Cardiac septum (tissue), 1 donor: ENCODE data around the gene FAM114A2. TPM values are rescaled to one million over a fixed set of nuclear protein-coding genes. Genes with fewer than 3 reads are reported as not detected.
"Not testable (repeated sequence)": the region's sequence is repeated elsewhere in the genome, so short reads cannot be mapped to it uniquely, and the experiment has no call there.

ENCODE experiments used
- DNase-seq: peaks from one replicate; pipeline ENCODE4 v3.0.0-alpha.2; 2020; ENCODE audit warnings: low spot score
- intact Hi-C: fragments of 100-400 bp; cut with DNase I; formaldehyde crosslinking; loops from one replicate; pipeline ENCODE4 v1.14.0; 2022
- long read RNA-seq: library from polyadenylated mRNA; unstranded; transcript quantifications from one replicate; pipeline ENCODE4 v2.0.0, GENCODE V29; 2021
- total RNA-seq: library from RNA; stranded (reverse); fragmentation: NEBNext Ultra II Directional; extraction: Animal tissue kit (Norgen Biotek cat#: 25700); gene quantifications from one replicate; pipeline ENCODE4 v1.2.1, GENCODE V29; 2021
- donor health status: DM: no; HTN: no; CAD: no.

Gene FAM114A2
- 37.6 TPM for total RNA-seq
- long read RNA-seq, full-length matches to known transcripts = 46 of 57 reads
- long read RNA-seq, partial matches to known transcripts = 3 of 57 reads
- long read RNA-seq, other reads (novel, unspliced or antisense) = 8 of 57 reads

- intact Hi-C loops = no loop called here
- peak; percentile 97 for DNase-seq
Measured at GRCh38 chr5:154038707-154039457, at the start of gene FAM114A2, which contains the start of gene MFAP3. Gene FAM114A2, minus strand, starts transcription at chr5:154038910. Its CDS starts 3,957 bp downstream, at chr5:154034953. Gene MFAP3, plus strand, starts transcription at chr5:154038967. Its CDS starts 10,756 bp downstream, at chr5:154049723.

DNA sequence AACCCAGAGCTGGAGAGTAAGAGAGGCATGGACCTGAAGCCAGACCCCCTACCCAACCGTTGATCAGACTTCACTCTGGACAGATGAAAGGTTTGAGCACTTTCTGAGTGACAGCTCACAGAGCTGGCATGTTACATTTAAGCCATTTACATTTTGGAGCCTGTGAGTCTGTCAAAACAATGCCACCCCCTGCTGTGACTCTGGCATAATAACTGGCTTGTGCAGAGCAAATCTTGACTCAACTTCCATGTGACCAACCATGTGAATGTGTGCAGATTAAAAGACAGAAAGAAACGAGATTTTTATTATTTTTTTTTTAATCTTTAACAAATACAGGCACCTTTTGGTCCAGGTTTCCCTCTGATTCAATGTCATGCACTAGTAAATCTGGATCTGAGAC, 48.5 kb upstream of the FAM114A2 start:
- DNase-seq = no peak
- intact Hi-C loops = no loop called here

DNA sequence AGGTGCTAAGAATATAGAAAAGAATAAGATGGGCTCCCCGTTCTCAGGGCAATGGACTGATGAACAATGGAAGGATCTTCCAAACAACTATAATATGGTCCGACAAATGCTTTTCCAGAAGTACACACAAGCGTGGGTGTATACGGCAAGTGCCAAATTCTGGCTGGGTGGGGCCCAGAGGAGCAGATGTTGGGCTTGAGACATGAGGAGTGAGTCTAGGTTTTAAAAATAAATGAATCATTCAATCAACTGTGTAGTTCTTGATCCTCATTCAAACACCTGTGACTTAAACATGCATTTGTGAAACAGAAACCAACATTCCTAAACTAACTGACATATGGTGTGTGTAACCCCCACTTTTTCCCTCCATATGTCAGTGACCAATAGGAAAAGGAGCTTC, 47.9 kb upstream of the FAM114A2 start:
- intact Hi-C loops = no loop called here
- no peak for DNase-seq

DNA sequence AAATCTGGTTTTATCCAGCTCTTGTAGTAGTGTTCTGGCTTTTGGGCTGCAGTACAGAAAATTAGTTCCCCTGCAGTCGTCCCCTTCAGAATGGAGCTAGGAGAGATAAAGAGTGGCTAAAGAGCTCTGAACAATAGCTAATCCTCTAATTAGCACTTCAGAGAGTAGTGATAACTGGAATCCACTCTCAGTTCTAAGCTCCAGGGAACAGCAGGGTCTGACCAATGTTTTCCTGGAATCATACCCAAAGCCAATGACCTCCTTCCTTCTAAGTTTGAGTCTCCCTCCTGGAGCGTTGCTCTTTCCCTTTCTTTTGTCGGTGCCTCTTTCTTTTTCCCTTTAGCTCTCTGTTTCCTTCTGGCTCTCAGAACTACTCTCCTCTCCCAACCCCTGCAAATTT, 47.4 kb upstream of the FAM114A2 start:
- DNase-seq = no peak
- intact Hi-C loops = no loop called here

DNA sequence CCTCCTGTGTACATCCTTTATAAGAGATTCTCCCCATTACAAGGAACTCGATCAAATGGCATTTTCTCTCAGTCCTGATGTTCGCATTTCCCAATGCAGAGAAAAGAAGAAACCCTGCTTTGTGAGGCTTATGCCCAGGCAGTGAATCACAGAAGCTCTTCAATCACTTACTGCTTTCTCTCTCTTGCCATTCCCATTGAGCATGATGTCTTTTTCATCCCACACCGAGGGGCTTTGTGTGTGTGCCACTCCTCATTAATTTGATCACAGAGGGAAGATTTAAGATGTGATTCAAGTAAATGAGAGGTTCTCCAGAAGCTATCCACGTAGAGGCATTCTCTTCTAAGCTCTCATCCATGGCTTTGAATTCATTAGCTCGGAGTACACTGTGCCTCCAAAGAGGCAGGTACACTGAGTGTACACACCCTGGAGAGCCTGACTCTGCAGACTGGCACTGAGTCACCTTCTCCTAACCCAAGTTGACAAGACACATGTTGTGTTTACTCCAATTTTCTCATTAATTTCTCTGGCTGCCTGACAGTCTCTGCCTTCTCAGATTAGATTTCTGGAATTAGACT, 45.4 kb upstream of the FAM114A2 start:
- intact Hi-C loops = no loop called here
- no peak for DNase-seq

- no peak for DNase-seq
- intact Hi-C loops = no loop called here
Measured at GRCh38 chr5:154081246-154081645, 42.5 kb upstream of the FAM114A2 start.

GRCh38 chr5:154078272-154078671, 39.6 kb upstream of the FAM114A2 start:
- no peak for DNase-seq
- intact Hi-C loops = no loop called here

GRCh38 chr5:154077696-154078095, 39.0 kb upstream of the FAM114A2 start:
- DNase-seq = no peak
- intact Hi-C loops = no loop called here

DNA sequence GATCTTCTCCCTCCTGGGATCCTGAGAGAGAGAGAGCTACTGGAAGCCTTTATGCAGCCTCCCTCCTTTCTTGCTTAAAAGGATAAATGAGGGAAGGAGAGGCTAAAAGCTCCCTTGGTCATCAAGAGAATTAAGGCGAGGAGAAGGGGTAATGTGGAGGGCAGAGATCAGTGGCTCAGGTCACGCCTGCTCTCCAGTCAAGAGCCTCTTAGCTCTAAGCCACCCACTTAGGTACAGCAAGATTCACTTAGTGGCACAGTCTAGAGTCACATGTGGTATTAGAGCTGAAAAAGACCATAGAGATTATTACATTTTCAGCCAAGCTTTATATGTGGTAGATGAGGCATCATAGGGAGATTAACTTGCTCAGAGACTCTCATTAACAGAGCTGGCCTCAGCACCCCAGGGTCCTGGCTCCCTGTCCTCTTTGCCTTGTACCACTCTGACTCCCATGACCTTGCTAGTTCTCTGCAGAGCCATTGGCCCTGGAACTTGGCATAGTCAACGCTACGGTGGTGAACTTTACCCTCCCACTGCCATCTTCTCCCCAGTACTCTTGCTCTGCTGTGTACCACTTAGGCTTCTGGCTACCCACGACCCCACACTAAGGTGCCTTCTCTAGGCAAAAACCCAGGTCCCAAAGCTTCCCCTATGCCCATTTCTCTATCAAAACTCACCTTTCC, 37.7 kb upstream of the FAM114A2 start:
- intact Hi-C loops = no loop called here
- DNase-seq = no peak

DNA sequence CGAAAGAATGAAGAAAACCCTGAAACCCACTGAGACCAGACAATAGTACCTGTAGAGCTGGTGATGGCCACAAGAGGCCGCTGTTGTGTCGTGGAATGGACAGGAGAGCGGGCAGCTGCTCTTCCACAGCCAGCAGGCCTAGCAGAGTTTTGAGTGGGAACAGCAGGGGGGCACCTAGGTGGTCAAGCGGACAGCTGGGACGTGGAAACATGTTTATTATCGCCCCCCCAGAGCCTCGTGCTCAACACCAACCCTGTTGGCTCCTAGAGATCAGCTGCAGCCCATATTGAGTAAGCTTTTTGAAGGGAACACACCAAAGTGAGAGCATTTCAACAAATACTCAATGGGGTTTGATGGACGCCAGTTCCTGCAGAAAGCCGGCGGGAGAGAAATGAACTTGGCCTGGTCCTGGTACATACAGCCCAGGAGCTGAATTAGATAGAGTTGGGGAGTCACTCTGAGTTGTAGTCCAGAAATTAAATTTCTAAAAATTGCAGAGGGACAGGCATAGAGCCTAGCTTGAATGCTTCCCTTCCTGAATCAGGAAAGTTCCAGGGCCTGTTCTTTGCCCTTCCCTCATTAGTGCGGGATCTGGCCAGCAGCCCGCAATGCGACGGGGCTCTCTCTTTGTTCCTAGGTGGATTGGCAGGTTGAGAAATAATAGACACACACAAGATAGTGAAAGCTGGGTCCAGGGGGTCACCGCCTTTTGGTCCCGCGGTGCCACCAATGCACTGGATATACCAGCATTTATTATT, 33.9 kb upstream of the FAM114A2 start:
- intact Hi-C loops = loop anchor here (1.0 to 2.0 kb wide), 2 partner anchors 106 to 333 kb away; no protein-coding TSS in a partner anchor
- DNase-seq = peak; percentile 90

DNA sequence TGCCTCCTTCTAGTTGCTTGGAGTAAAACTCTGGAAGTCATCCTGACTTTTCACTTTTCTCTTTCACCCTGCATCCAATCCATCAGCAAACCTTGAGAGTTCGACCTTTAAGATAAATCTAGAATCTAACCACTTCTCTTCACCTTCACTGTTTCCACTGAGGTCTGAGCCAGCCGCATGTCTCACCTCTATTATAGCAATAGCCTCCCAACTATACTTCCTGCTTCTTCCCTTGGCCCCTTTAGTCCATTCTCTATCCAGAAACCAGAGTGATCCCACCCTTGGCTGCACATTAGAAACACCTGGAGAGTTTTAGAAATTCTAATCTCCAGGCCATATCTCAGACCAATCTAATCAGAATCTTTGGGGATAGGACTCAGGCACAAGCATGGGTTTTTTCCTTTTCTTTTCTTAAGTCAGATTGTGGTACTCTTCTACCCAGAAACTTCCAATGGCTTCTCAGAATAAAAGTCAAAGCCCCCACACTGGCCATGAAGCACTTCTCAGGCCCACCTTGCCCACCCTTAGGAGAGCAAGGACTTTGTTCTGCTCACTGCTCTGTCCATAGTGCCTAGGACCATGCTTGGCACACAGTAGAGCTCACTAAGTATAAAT, 33.2 kb upstream of the FAM114A2 start:
- DNase-seq = no peak
- intact Hi-C loops = loop anchor here (1.0 to 2.0 kb wide), 2 partner anchors 107 to 333 kb away; no protein-coding TSS in a partner anchor

- DNase-seq, intact Hi-C loops: not testable (repeated sequence)
Measured at GRCh38 chr5:154069854-154070253, 31.1 kb upstream of the FAM114A2 start.

DNA sequence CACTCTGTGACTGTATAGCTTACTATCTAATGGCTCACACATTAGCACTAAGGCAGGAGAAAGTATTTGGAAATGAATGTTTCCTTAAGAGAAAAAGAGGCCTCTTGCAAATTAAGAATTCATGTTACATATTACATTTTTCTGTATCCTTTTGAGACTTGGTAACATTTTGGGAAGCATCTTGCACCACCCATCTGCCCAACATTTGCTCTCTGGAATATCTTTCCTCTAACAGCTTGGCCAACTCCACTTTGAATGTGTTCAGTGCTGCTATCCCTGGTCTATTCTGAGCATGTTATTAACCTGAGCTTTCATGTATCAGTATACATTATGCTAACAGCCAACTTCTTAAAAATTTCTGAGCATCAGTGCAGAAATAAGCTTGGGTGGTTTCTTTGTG, 27.3 kb upstream of the FAM114A2 start:
- intact Hi-C loops = no loop called here
- DNase-seq = no peak

GRCh38 chr5:154063372-154063771, 24.7 kb upstream of the FAM114A2 start:
- DNase-seq = no peak

DNA sequence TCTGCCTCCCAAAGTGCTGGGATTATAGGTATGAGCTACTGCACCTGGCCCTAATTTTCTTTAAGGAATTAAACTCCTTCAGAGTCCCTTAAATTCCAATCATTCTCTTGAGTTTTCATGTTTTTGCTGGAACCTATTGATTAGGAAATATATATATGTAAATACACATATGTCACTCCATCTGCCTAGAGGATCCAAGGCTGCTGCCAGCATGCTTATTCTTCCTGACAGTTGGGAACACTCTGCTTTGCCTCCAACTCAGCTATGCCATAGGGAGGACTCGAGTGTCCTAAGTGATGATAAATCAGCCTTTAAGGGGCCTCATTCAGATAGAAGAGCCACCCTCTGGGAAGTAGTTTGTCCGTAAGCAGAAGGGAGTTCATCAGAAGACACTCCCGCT, 21.9 kb upstream of the FAM114A2 start:
- intact Hi-C loops = no loop called here

More at GRCh38 chr5:154063372-154063771, 24.7 kb upstream of the FAM114A2 start:
- intact Hi-C loops = no loop called here

DNA sequence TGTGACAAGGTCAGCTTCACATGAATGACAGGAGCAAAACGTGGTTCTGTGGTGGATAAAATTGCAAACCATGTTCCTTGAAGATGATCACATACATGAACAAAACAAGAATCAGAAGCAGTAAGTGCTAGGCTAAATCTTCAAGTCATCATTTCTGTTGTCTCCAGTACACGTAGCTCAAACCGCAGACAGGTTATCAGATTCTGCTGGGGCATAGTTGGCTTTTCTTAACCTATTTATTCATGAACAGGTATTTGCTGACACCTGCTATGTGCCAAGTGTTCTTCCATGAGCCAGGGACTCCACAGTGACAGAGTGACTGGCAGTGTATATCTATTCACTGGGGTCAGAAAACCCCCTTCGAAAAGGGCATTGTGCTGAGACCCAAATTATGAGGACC, 20.9 kb upstream of the FAM114A2 start:
- DNase-seq = no peak
- intact Hi-C loops = no loop called here

More for the DNA sequence above, 21.9 kb upstream of the FAM114A2 start:
- no peak for DNase-seq

DNA sequence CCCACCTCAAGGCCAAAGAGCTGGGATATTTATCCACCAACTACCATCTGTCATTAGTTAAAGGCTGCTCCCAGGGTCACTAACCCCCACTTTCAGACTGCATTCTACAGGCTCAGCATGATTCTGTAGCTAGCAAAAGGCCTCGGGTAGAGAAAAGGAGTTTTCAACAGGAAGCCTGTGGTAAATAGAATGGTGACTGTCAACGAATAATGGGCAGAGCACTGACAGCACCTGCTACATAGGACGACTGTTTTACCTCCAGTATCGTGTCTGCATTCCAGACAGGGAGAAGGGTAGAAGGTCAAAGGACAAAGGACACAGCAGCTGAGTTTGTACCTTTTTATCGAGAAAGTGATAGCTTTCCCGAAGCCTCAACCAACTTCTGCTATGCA, 20.3 kb upstream of the FAM114A2 start:
- no peak for DNase-seq
- intact Hi-C loops = no loop called here

DNA sequence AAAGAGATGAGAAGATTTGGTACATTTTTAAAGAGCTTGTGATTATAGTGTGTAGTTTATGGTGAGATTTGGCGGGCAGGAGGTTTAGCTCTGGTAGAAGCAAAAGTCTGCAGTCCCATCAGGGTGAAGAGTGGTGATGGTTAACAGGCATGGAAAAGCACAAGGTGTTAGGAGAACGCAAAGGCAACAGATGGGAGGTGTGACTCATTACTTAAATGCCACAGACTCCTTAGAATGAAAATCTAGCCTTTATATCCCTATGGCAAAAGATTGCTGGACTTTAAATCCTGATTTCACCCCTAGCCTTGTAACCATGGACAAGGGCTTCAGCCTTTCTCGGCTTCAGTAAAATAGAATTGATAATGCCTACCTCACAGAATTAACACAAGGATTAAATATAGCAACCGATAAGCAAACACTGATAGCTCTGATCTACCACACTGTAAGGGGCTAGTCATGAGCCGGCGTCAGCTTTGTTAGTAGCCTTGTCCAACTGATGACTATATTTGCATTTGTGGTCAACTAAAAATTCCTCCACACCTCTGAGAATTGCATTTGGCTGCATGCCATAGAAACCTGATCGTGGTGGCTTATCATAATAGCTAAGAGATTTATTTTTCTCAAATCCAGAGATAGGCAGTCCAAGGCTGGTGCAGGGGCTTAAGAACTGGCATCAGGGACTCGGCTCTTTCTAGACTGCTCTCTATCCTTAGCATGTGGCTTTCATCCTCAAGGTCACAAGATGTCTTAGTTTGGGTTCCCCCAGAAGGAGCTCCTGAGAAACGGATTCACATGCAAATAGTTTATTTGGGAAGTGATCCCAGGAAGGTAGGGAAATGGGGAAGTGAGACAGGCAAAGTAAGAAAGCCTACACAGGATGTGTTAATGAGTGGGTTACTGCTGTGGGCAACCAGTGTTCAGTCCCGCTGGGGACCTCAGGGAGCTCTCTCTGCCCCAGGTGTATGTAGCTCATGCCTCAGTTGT, 19.6 kb upstream of the FAM114A2 start:
- DNase-seq = no peak
- intact Hi-C loops = no loop called here
